Measurements from ENCODE around the gene IQSEC1.

IQSEC1 gene

GRCh38 chr3:13085846-13086179 lies 12.6 kb upstream of the IQSEC1 start:
- DNase-seq (ENCODE audit: low read depth, low spot score) = no peak

DNA sequence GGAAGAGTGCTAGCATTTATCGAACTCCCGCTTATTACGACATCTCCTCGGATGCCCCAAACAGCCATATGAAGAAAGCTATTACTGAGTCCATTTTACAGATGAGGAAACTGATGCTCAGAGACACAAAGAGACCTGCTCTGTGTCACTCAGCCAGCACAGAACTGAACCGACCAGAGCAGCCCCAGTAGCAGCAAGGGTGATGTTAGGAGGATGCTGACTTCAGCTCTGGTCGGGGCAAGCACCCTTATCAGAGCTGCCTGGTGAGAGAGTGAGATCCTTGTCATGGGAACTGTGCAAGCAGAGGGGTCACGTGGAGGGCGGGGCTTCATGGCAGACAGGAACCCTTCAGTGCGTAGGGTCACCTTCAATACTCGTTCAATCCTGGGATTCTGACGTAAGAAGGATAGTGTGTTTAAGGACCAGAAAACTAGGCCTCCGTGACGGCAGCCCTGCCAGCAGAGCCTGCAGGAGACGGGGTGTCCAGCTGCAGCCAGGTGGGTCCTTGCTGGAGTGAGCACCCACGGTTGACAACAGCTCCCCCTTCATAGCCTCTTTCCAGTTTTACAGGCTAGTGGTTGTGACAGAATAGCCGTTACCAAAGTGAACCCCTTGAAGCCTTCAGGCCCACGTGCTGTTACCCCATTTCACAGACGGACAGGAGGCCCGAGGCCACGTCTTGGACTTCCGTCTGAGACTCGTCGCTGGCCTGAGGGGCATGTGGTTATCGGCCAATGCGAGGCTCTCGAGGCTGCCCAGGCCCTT lies 12.0 kb upstream of the IQSEC1 start:
- DNase-seq (ENCODE audit: low read depth, low spot score) = no peak

DNA sequence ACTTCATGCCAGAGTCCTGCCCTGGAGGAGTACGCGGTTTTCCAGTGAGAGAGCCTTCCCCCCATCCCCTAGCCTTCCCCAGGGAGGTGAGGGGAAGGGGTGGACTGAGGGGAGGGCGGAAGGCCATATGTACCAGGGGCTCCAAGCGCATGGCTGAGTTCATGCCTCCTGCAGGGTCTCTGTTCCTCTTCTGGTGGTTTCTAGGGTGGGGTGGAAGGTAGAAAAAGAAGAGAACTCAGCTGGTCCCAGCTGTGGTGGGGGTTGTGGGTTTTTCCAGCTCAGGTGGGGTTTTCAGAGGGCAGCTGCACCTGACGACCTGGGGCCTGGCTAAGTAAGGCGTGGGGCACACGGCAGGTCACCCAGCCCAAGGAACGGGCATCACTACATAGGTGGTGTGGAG lies 10.7 kb upstream of the IQSEC1 start:
- no peak for DNase-seq (ENCODE audit: low read depth, low spot score)

- DNase-seq (ENCODE audit: low read depth, low spot score) = no peak
Measured at GRCh38 chr3:13083254-13083653, 10.0 kb upstream of the IQSEC1 start.

- no peak for DNase-seq (ENCODE audit: low read depth, low spot score)
Measured at GRCh38 chr3:13082677-13083076, 9.4 kb upstream of the IQSEC1 start.

DNA sequence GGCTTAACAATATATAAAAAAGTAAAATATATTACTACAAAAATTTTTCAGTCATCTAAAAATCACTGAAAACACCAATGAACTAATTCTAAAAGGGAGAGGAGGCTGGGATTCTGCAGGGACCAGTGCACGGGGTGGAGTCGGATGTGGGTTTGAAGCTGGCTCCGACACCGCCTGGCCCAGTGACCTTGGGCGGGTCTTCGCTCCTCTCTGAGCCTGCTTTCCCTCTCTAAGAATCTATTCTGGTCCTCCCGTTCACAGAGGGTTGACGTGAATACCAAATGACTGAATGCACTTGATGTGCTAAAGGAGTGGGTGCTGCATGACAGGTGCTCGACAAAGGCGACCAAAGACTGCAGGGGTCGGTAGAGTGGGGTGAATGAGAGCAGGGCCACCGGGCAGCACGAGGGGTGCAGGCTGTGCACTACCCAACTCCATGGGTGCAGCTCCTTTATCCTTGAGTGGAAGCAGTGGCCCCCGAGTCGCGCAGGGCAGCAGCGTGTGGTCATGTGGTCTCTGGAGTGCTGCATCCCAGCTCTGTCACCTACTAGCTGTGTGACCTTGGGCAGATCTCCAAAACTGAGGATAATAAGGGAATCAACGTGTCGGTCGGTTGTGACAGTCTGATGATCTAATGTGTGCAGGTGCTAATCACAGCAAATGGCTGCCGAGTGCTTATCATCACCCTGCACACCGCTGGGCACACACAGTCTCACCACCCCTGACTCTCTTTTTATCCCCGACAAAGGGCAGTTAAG lies 8.6 kb upstream of the IQSEC1 start:
- no peak for DNase-seq (ENCODE audit: low read depth, low spot score)

DNA sequence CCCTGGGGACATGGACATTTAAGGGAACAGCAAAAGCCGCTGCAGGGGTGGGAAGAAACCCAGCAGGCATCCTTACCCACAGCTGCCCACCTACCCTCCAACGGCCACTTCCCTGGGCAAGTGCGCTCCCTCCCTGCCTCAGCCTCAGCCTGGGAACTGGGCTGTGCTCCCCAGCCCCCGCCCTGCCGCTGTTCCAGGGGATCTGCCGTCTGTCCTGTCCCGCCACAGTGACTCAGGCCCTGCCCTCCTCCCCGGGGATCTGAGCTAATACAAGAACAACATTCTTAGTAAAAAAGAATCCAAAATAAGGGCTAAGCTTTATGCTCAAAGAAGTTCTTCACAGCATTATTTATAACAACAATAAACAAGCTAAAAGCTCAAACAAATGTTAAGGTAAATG lies 7.4 kb upstream of the IQSEC1 start:
- no peak for DNase-seq (ENCODE audit: low read depth, low spot score)

DNA sequence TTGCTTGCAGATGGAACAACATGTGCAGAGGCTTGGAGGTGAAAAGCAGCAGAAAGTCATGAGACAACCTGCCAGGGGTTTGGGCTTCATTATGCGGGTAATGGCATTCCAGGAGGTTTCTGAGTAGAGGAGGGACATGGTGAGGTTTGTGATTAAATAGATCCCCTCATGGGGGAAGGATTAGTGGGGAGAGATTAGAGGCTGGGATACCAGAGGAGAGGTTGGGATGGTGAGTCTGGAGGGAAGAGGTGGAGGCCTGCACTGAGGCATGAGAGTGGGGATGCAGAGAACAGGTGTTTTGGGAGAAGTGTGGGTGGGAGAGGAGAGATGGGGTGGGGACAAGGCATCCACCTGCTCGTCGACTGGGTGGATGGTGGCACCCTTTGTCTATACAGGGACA lies 6.8 kb upstream of the IQSEC1 start:
- DNase-seq (ENCODE audit: low read depth, low spot score) = no peak

- no peak for DNase-seq (ENCODE audit: low read depth, low spot score)
Measured at GRCh38 chr3:13079510-13079909, 6.3 kb upstream of the IQSEC1 start.

DNA sequence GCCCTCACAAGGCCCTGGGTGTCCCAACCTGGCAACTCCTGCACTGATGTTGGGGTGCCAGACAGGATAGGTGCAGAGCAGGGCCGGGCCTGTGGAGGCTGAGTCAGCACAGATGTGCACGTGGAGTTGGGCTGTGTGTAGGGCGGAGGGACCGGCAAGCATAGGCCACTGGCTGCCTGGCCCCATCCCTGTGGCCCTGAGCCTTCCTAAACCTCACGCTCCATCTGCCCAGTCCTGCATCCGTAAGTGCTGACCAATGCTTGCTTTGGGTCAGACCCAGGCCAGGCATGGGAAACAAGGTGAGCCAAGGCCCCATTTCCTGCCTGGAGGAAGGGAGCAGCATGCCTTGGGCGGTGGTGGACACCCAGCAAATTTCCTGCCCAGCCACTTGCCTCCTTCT lies 5.8 kb upstream of the IQSEC1 start:
- DNase-seq (ENCODE audit: low read depth, low spot score) = no peak

GRCh38 chr3:13078163-13078905 lies 5.1 kb upstream of the IQSEC1 start:
- no peak for DNase-seq (ENCODE audit: low read depth, low spot score)

- no peak for DNase-seq (ENCODE audit: low read depth, low spot score)
Measured at GRCh38 chr3:13077431-13078162, 4.4 kb upstream of the IQSEC1 start.

DNA sequence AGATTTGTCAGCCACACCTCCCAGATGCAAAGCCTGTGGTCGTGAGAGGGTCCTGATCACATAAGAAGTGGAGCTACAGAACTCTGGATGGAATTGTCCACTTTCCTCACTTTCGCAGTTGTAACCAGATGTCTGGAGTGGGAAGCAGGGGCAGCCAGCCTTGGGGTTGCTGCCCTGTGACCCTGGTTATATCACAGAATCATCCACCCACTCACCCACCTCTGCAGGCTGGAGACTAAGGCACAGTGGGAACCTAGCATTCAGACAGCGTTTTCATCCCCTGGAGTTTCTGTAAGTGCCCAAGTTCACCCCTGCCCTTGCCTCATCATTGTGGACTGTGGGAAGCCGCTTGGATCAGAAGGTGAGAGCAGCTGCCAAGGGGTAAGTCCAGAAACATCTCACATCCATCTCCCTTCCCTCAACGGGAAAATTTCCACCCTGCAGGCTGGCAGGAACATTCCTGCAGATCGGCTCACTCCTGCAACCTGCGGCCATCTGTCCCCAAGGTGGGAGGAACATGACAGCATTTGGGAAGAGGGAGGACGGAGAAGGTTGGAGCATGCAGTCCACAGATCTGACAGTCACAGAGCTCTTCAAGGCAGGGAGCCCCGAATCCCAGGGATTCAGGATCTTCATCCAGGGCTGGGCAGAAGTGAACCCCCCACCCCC lies 2.9 kb upstream of the IQSEC1 start:
- no peak for DNase-seq (ENCODE audit: low read depth, low spot score)

- no peak for DNase-seq (ENCODE audit: low read depth, low spot score)
Measured at GRCh38 chr3:13075318-13075717, 2.1 kb upstream of the IQSEC1 start.

- DNase-seq (ENCODE audit: low read depth, low spot score) = no peak
Measured at GRCh38 chr3:13074006-13074375, 762 bp upstream of the IQSEC1 start.

- DNase-seq (ENCODE audit: low read depth, low spot score) = no peak
Measured at GRCh38 chr3:13072600-13073325, 466 bp downstream of the IQSEC1 start.

DNA sequence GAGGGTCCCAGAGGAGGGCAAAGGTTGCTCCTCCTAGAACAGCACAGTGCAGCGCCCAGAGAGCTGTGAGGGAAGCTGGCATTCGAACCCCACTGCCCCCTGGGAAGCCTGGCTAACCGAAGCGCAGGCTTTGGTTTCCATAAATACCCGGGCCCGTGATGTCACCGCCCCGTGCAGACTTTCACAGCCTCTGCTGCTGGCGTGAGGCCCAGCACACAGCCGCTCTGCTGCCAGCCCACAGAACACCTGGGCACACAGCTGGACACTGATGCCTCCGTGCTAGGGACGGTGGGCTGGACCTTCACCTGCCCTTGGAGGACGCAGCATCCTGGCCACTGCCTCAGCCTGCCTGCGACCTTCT lies 1.0 kb downstream of the IQSEC1 start:
- no peak for DNase-seq (ENCODE audit: low read depth, low spot score)

DNA sequence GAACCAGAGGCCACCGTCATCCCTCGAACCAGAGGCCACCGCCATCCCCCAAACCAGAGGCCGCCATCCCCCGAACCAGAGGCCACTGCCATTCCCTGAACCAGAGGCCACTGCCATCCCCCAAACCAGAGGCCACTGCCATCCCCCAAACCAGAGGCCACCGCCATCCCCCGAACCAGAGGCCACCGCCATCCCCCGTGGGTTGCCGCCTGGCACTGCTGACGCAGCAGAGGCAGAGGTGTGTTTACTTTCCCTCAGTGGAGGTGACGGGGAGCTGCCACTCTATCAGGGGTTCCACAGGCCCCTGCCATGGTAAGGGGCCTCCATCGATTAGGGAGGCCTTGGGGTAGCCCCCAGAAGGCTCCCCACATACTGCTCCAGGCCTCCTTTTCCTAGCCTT lies 1.5 kb downstream of the IQSEC1 start:
- no peak for DNase-seq (ENCODE audit: low read depth, low spot score)

GRCh38 chr3:13070391-13071070 lies 2.7 kb downstream of the IQSEC1 start:
- DNase-seq (ENCODE audit: low read depth, low spot score) = no peak

GRCh38 chr3:13069495-13069894 lies 3.7 kb downstream of the IQSEC1 start:
- DNase-seq (ENCODE audit: low read depth, low spot score) = peak; percentile 10
